GDM1 (cell line): Measurements from ENCODE around the gene TEX55.
"Not testable (repeated sequence)": the region's sequence is repeated elsewhere in the genome, so short reads cannot be mapped to it uniquely, and the experiment has no call there.

Experiments used
- DNase-seq: peaks from one replicate; lab custom pipeline; 2025; lab: John Stamatoyannopoulos, UW

TEX55 gene

DNA sequence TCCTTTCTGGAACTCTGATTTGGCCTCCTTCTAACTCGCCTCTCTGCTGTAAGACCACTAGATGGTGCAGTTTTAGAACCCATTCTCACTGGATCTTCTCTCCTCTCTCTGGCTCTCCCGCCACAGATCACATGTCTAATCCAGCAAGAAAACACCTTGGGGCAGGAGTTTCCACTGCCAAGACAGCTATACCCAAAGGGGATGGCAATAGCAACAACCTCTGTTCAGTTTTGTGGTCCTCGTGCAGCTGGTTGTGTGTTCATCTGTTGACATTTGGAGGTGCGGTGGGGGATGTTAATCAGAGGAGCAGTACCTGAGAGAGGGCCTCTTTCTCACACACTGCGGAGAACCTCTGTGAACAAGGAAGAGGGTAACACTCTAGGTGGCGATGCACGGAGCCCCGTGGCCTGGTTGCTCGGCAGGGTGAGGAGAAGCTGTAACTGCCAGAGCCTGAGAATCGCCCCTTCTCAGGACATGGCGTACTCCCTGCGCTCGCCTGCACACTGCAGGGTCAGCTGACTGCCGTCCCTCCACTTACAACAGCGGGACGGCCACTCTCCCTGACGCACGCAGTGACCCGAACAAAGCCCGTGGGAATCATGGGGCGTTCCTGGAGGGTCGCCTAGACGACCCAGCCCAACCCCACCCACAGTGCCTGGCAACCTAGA, at the start of gene TEX55:
Gene TEX55 (plus strand): TSS at position 666 of the 668 bp plus-strand sequence. CDS start 25 bp downstream, outside the sequence.
- DNase-seq, result no peak

DNA sequence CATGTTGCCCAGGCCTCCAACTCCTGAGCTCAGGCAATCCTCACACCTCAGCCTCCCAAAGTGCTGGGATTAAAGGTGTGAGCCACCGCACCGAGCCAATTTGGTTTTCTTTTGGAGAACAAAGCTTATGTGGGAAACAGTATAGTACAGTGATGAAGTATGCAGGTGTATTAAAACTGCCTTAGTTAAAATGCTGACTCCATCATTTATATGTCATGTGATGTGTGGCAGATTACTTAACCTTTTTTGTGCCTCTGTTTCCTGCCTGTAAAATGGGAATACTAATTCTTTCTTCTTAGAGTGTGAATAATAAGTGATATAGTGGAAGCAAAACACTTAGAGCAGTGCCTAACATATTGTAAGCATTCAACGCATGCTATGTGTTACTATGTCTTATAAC, 48.0 kb upstream of the TEX55 start:
- DNase-seq, result no peak

DNA sequence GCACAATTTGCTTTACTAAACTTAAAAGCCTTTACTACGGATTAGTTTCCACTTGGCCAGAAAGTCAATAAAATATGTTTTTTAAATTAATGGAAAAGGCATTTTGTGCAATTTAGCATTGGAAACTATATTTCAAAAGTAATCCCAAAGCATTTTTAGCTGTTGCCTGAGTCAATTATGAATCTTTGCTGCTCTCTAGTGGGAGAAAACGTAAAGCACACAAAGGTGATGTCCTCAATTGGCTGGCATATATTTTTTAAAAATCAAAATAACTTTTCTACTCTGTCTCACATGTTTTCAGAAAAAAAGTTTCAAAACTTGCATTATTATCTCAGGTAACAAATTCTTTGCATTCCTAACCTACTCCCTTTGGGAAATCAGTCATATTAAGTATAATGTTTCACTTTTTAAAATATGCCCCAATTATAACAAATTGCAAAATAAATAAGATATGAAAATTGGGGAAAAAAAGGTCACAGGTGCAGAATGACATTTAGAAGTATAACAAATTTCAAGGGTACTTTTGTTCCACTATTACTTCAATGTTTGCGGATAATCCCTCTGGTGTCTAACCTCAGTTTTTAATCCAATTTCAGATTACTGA, 47.2 kb upstream of the TEX55 start:
- DNase-seq, result no peak

DNA sequence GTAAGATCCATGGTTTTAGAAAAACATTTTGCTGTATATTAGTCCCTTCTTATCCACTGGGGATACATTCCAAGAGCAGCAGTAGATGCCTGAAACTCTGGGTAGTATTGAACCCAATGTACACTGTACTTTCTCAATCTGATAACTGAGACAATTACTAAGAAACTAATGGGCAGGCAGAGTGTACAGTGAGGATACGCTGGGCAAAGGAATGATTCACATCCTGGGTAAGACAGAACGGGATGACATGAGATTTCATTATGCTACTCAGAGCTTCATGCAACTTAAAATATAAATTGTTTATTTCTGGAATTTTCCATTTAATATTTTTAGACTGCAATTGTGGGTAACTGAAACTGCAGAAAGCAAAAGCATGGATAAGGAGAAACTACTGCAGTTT, 46.2 kb upstream of the TEX55 start:
- no peak for DNase-seq

DNA sequence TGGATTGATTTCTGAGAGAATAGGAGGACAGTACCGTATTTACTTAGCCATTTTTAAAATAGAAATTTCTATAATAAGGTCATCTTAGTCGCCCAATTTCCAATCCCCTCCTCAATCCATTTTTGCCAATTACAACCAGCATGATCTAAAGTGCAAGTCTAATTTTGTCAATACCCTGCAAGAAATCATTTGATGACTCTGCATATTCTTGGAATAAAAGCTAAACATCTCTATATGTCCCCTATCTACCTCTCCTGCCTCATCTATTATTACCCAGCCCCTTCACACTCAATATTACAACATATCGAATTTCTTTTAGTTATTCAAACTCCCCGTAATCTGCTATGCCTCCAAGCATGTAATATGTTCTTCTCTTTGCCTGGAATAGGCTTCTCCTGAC, 41.9 kb upstream of the TEX55 start:
- DNase-seq, result no peak

DNA sequence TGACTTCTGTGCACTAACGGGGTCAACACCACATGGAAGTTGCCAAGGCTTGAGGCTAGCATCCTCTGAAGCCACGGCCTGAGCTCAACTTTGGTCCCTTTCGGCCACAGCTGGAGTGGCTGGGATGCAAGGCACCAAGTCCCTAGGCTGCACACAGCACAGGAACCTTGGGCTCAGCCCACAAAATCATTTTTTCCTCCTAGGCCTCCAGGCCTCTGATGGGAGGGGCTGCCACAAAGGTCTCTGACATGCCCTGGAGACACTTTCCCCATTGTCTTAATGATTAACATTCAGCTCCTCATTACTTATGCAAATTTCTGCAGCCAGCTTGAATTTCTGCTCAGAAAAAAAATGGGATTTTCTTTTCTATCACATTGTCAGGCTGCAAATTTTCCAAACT, 27.6 kb upstream of the TEX55 start:
- DNase-seq, result not testable (repeated sequence)

DNA sequence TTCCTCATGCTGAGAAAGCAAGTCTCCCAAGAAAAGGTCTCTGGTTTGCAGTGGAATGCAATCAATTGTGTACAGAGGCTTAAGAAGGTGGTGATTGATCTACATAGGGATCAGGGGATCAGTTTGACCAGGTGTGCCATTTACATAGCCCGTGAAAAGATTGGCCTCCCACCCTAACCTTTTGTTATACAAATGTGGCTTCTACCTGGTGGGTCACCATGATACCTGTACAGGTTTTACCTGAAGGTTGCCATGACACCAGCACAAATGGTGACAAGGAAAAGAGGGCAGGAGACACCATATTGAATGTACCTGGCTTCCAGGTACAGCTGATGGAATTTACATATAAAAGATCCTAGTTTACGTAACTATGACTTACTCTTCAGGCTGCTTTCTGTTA, 25.5 kb upstream of the TEX55 start:
- no peak for DNase-seq

DNA sequence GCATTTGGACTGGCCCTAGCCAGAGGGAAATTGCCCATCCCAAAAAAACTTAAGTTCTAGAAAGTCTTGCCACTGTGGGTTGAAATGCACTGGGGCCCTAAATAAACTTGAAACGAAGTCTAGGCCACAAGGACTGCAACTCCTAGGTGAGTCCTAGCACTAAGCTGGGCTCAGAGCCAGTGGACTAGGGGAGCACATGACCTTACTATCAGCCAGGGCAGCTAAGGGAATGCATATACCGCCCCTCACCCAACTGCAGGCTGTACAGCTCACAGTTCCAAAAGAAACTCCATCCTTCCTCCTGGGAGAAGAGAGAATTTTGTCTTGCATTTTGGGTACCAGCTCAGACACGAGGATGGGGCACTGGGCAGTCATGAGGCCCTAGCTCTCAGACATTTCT, 23.6 kb upstream of the TEX55 start:
- DNase-seq, result no peak

DNA sequence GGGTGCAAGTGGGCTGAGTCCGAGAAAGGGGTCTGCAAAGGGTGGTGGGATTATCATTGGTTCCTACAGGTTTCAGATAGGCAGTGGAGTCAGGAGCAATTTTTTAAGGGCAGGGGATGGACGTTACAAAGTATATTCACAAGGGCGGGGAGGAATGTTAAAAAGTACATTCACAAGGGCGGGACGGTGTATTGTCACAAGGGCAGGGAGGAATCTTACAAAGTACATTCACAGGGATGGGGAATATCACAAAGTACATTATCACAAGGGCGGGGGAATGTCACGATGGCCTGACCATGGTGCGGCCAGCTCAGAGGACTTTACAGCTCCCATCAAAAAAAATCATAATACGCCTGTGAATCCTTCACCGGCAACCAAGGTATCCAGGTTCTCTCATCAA, 20.6 kb upstream of the TEX55 start:
- no peak for DNase-seq

DNA sequence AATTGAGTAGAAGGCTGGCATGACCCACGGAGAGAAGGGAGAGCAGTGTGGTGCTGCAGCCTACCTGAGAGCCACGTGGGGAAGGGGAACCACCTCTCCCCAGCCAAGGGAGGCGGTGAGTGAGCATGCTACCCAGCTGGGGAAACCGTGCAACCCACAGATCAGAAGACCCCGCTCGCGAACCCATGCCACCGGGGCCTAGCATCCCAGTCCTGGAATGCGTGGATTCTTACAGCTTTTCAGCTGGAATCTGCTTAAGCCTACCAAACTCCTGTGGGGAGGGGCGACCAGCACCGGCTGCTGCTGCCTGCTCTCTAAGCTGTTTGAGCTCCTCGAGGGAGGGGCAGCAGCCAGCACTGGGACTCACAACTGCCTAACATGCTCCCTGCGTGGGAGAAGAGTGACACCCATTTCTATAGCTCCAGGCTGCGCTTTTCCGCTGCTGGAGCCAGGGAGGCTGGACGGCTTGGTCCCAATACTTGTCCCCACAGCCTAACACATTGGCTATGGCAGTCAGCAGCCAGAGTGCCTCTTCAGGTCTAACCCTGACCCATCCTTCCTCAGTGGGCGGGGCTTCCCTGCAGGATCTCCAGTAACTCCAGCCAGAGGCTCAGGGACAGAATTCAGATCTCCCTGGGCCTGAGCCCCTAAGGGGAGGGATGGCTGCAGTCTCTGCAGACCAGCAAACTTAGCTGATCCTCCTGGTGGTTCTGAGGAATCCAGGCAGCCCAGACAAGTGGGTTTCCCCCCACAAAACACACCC, 20.0 kb upstream of the TEX55 start:
- no peak for DNase-seq

DNA sequence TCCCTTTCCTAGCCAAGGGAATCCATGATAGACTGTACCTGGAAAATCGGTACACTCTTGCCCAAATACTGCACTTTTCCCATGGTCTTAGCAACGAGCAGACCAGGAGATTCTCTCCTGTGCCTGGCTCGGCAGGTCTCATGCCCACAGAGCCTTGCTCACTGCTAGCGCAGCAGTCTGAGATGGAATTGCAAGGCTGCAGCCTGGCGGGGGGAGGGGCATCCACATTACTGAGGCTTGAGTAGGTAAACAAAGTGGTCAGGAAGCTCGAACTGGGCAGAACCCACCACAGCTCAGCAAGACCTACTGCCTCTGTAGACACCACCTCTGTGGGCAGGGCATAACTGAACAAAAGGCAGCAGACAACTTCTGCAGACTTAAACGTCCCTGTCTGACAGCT, 15.7 kb upstream of the TEX55 start:
- not testable (repeated sequence) for DNase-seq

DNA sequence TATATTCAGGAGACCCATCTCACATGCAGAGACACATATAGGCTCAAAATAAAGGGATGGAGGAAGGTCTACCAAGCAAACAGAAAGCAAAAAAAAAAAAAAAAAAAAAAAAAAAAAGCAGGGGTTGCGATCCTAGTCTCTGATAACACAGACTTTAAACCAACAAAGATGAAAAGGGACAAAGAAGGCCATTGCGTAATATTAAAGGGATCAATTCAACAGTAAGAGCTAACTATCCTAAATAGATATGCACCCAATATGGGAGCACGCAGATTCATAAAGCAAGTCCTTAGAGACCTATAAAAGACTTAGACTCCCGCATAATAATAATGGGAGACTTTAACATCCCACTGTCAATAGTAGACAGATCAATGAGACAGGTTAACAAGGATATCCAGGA, 13.7 kb upstream of the TEX55 start:
- not testable (repeated sequence) for DNase-seq

DNA sequence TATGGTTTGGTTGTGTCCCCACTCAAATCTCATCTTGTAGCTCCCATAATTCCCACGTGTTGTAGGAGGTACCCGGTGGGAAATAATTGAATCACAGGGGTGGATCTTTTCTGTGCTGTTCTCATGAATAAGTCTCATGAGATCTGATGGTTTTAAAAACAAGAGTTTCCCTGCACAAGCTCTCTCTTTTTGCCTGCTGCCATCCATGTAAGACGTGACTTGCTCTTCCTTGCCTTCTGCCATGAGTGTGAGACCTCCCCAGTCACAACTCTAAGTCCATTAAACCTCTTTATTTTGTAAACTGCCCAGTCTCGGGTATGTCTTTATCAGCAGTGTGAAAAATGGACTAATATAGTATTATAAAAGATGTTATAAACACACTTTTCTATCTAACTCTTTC, 6.6 kb upstream of the TEX55 start:
- DNase-seq, result not testable (repeated sequence)

DNA sequence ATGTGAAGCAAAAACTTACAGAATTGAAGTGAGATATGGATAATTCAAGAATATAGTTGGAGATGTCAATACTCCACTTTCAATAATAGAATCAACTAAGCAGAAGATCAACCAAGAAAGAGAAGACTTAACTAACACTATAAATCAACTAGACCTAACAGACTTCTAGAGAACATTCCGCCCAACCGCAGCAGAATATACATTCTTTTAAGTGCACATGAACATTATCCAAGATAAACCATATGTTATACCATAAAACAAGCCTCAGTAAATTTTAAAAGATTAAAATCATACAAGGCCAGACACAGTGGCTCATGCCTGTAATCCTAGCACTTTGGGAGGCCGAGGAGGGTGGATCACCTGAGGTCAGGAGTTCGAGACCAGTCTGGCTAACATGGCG, 5.5 kb upstream of the TEX55 start:
- no peak for DNase-seq

DNA sequence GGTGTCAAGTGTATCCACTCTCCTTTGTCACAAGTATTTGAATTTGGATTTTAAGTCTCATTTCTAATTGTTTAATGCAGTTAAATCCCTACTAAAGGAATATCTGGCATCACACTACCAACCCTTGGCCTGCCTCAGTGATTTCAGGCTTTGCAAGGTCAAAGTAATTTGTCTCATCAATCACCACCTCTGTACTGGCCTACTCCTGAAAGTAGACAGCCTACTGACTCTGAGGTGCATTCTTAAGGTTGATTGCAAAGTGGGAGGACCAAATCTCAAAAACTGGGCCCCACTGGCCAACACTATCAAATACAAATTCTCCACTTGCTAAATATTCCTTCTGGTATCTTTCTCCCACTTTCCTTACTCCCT, 851 bp upstream of the TEX55 start:
- no peak for DNase-seq

DNA sequence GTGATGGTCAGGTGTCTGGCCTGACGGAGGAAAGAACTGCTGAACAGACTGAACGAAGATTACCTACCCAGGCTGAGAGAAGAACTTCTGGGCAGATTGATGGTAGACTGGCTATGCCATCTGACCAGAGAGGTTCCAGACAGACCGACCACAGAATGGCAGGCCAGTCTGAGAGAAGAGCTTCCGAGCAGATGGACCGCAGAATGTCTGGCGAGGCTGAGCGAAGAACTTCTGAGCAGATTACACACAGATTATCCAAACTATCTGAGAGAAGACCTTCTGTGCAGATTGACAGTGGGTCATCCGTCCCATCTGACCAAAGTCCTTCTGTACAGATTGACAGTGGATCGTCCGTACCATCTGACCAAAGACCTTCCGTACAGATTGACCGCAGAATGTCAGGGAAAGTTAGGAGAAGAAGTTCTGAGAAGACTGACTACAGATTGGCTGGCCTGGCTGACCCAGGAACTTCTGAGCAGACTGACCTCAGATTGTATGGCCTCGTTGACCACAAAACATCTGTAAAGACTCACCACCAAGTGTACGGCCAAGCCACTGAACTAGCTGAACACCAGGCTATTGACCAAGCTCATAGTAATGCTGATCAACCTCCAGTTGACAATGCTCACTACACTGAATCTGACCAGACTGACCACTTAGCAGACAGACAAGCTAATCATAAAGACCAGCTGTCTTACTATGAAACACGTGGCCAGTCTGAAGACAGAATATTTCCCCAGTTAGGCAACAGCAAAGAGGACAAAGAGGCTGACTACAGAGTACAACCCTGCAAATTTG, 812 bp downstream of the TEX55 start:
- DNase-seq, result no peak

DNA sequence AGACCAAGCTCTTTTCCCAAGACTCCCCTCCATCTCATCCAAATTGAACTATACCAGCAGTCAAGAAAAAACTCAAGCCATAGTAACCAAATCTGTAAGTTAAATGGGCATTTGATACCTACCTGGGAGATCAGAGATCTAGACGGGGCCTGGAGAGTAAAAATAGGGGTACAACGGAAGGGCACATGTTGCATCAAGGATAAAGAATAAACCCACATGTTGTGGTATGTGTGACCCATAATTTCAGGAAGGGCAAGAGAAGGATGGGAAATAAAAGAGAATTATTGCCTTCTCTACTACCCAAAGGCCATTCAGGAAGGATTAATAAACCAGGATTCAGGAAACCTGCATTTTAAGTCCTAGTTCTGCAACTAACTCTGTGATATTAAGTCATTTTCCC, 1.5 kb downstream of the TEX55 start:
- no peak for DNase-seq

DNA sequence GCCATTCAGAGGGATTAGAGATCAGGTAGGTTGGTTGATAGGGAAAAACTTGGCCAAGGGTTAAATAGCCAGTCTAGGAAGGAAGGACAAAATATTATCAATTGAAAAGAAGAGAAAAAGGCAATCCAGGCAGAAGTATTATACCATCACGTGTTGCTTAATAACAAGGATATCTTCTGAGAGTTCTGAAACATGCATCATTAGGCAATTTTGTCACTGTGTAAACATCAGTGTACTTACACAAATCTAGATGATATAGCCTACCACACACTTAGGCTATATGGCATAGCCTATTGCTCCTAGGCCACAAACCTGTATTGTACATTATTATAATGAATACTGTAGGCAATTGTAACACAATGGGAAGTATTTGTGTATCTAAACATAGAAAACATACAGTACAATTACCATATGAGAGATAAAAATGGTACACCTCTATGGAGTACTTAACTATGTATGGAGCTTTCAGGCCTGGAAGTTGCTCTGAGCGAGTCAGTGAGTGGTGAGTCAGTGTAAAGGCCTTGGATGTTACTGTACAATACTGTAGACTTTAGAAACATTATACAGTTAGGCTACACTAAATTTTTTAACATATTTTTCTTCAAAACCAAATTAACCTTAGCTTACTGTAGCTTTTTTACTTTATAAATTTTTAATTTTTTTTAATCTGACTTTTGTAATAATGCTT, 2.7 kb downstream of the TEX55 start:
- DNase-seq, result no peak

DNA sequence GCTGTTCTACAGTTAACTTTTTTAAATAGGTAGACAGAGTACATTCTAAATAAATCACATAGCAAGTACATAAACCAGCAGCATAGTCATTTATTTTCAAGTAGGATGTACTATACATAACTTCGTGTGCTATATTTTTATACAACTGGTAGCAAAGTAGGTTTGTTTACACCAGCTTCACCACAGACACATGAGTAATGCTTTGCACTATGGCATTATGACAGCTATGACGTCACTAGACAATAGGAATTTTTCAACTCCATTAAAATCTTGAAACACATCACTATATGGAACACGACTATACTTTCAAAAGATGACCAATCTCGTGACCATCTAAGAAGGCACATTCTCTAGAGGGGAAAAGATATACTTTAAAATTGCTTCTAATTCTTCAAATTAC, 3.5 kb downstream of the TEX55 start:
- no peak for DNase-seq

DNA sequence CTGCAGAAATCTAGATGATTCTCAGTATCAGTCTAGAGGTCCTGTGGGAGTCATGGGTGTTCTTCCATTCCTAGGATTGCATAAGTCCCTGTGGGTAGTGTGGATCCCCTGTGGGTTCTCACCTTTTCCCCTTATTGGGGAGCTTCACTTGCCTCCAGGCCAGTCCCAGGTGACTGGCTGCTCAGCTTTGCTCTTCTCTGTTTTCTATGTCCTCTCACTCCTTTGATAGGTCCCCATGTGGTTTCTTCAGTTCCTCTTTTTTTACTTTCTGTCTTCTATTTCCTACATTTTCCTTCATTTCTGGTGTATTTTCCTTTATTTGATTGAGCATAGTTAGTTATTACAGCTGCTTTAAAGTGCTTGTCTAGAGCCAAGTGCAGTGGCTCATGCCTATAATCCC, 10.9 kb downstream of the TEX55 start:
- no peak for DNase-seq

DNA sequence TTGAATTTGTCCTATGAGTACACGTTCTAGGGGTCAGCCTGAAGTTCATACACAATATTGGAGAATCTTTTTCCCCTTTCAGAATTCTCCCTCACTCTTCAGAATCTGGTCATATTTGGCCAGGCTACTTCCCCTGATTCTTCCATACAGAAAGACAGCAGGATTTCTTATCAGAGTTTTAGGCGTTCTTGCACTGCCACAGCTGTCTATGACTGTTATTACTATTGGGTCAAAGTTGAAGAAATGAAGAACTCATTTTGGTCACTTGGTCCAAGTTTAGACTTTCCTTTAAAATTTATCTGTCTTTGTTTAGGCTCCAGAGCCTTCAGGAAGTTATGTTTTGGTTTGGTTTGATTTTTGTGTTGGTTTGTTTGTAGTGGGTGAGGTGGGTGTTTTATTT, 12.0 kb downstream of the TEX55 start:
- no peak for DNase-seq

DNA sequence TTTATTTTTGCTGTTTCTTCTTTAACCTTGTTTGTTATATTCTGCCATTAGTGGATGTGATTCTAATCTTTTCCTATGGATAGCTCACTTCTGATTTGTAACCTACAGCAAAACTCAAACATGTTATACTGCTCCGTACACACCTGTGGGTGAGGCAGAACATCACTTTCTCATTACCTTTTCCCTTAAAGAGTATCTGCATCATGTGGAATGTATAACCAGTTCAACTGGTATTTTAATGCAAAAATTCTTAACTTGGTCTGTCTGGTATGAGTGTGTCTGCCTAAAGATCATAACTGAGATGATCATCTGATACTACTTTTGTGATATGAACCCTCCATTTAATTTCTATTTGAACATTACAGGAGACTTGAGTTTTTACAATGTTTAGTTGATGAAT, 14.4 kb downstream of the TEX55 start:
- DNase-seq, result no peak
